ENCODE measurements around the gene RPL35. TPM values are rescaled to one million over a fixed set of nuclear protein-coding genes. Genes with fewer than 3 reads are reported as not detected.

RPL35 gene
- total RNA-seq: 1,000 to 10,000 TPM; 1,421 to 1,557 TPM

DNA sequence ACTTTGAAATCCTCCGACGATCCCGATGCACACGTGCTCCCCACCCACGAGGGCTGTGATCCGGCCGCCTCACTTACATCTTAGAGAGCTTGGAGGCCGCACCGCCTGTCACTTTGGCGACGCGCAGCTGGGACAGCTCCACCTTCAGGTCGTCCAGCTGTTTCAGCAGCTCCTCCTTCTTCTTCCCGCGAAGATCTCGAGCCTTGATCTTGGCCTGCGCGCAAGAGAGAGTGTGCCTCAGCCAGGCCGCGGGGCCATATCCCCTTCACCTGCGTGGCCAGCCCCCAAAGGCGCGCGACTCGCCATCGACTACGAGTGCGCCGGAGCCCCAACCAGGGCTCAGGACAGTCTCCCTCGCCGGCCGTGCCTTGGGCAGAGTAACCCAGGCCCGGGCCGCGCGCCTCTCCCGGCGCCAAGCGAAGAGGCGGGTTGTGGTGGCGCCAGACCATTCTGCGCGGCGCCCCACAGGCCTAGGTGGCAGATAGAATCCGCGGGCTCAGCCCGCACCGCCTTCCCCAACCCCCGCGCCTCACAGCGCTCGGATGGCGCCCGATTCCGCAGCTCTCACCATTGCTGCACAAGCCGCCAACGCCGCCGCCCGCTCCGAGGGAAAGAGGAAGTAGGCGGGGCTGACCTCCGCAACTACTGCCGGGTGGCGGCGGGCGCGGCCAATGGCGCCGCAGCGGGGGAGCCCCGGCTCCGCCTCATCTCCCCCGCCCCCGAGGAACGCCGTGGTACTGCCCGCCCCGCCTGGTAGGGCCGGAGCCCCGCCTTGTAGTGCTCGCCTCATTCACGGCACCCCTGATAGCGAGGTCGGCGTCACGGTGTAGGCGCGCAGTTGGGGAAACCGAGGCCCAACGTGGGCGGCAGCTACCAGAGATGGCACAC lies at the start of gene RPL35, which contains the start of gene ARPC5L:
Gene RPL35, minus strand, starts transcription at position 616 of the 888 bp plus-strand sequence. Its CDS starts 45 bp downstream, at position 571.
Gene ARPC5L, plus strand, starts transcription at position 789 of the 888 bp plus-strand sequence. CDS start 7,161 bp downstream, outside the sequence.
- Mint-ChIP-seq H3K36me3 (peaks cover 42% of the 10 kb centered on the region), H3K27ac (peak within 1 kb of the TSS; percentile 91)
- peak; percentile 97 for DNase-seq

DNA sequence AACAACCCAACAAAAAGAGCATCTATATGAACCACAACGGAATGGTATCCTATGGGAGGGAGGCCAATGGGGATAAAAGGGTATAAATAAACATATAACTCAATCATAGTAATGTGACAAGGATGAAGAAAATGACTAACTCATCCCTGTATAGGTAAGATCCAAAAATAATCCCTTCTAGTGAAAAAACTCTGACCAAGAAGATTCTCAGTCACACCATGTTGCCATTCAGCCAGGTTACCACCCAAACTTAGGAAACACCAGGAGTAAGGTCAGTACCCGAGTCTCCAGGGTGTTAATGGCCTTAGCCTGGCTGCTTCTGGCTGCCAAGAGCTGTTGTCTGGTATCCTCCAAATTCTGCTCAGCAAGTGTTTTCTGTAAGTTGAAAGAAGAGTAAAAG lies 46.3 kb upstream of the RPL35 start:
- Mint-ChIP-seq H3K27ac (no peak overlapping the region), H3K27me3 (no peaks in the 10 kb centered on the region), H3K4me3 (no peak overlapping the region), H3K36me3 (peaks cover 17% of the 10 kb centered on the region), H3K4me1 (no peaks in the 10 kb centered on the region), H3K9me3 (ENCODE audit: low read depth) (no peaks in the 10 kb centered on the region)
- no peak for DNase-seq
- CTCF ChIA-PET: no interaction called here
- ATAC-seq: no peak

More for the DNA sequence above, at the start of gene RPL35, which contains the start of gene ARPC5L:
- no peaks in the 10 kb centered on the region for H3K27me3 Mint-ChIP-seq
- peaks cover 41% of the 10 kb centered on the region for H3K4me1 Mint-ChIP-seq
- CTCF ChIA-PET: interaction anchor here (0.6 to 3.3 kb wide), 13 partner anchors 9 to 375 kb away, joined by 3 to 32 read pairs (median 6); partner anchors contain the start of genes GOLGA1, NR6A1, OLFML2A and WDR38
- peak within 1 kb of the TSS; percentile 81 for H3K4me3 Mint-ChIP-seq
- ATAC-seq: peak; percentile 97
- H3K9me3 Mint-ChIP-seq (ENCODE audit: low read depth): no peaks in the 10 kb centered on the region

DNA sequence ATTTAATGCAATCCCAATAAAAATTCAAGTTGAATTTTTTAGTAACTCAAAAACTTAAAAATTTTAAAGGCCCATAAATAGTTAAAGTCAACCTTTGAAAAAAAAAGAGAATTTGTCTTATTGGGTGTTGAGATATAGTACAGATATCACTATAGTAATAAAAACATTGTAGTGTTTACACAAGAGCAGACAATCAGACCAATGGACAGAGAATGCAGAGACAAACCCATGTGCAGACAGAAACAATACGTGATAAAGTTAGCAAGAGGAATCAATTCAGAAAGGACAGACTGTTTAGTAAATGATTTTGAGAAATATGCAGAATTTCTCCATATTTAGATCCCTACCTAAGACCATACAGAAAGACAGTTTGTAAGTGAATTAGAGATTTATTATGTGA lies 45.2 kb upstream of the RPL35 start:
- Mint-ChIP-seq H3K4me1 (no peaks in the 10 kb centered on the region), H3K36me3 (peaks cover 19% of the 10 kb centered on the region), H3K27me3 (no peaks in the 10 kb centered on the region), H3K9me3 (ENCODE audit: low read depth) (no peaks in the 10 kb centered on the region), H3K27ac (no peak overlapping the region), H3K4me3 (no peak overlapping the region)
- ATAC-seq: no peak
- CTCF ChIA-PET: no interaction called here
- no peak for DNase-seq

DNA sequence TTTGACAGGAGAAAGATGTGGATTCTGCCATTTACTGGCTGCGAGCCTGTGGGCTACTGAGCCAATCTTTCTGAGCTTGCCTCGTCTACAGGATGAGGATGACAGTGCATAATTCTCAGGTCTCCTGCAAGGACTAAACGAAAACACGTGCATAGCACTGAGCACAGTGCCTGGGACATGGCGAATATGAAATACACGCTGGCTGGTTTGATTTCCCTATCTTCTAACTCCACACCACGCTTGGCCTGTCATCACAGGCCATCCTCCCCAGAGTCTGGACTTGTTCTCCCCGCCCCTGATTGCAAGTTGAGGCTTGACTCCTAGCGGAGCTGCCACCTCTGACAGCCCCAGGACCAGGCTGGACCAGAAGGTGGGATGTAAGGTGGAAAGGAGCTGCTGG lies 38.1 kb upstream of the RPL35 start:
- Mint-ChIP-seq H3K9me3 (ENCODE audit: low read depth) (no peaks in the 10 kb centered on the region), H3K36me3 (peaks cover 22% of the 10 kb centered on the region), H3K27ac (no peak overlapping the region), H3K4me1 (no peaks in the 10 kb centered on the region), H3K27me3 (no peaks in the 10 kb centered on the region), H3K4me3 (no peak overlapping the region)
- DNase-seq: no peak
- ATAC-seq: no peak
- CTCF ChIA-PET: interaction anchor here (1.6 kb wide), 1 partner anchor 47 kb away, joined by 3 read pairs; the partner anchor contains the start of gene WDR38

DNA sequence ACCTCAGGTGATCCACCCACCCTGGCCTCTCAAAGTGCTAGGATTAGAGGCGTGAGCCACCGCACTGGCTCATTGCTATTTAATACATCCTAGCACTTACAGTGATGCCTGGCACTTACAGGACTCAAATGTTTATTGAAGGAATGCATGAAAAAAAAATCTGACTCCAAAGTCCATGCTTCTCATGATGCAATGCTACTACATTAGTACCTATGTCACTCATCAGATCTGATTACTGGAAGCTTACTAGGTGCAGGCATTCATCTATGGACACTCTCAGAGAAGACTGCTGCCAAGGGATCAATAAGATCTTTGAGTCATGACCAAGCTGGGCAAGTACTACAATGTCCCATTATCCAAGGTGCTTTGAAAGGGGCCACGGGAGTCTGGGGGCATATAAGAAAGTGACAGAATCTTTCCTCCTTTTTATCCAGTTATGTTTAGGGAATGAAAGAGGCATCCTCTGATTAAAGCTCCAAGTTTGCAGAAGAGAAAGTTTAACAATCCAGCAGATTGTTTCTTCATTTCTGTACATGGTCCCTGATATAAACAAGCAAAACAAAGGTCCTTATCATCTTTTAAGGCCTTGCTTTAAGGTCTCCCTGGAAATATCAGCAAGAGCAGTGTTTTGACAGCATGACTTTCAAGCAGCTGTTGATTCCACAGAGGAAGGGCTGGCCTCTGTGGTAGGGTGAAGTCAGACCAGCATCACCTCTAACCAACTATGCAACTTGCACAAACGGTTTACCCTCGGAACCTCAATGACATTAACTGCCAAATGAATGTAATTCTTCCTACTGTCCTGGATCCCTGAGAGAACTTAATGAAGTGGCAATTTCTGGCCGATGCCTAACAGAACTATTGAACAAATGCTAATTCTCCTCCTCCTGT lies 36.1 kb upstream of the RPL35 start:
- Mint-ChIP-seq H3K9me3 (ENCODE audit: low read depth) (no peaks in the 10 kb centered on the region), H3K36me3 (peaks cover 18% of the 10 kb centered on the region), H3K27ac (no peak overlapping the region), H3K27me3 (no peaks in the 10 kb centered on the region), H3K4me3 (no peak overlapping the region), H3K4me1 (no peaks in the 10 kb centered on the region)
- CTCF ChIA-PET: interaction anchor here (0.7 kb wide), 1 partner anchor 45 kb away, joined by 3 read pairs; the partner anchor contains the start of gene WDR38
- ATAC-seq (no peak), DNase-seq (no peak)

DNA sequence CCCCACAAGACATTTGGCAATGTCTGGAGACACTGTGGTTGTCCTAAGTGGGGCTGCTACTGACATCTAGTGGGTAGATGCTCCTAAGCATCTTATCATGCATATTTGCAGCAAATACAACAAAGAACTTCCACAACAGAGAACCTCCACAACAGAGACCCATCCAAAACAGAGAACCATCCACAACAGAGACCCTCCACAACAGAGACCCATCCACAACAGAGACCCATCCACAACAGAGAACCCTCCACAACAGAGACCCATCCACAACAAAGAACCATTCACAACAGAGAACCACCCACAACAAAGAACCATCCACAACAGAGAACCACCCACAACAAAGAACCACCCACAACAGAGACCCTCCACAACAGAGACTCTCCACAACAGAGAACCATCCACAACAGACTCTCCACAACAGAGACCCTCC lies 33.0 kb upstream of the RPL35 start:
- DNase-seq (peak; percentile 66), ATAC-seq (peak; percentile 83)
- H3K27ac Mint-ChIP-seq: no peak overlapping the region
- H3K36me3 Mint-ChIP-seq: peaks cover 17% of the 10 kb centered on the region
- H3K9me3 Mint-ChIP-seq (ENCODE audit: low read depth): no peaks in the 10 kb centered on the region
- H3K4me3 Mint-ChIP-seq: no peak overlapping the region
- CTCF ChIA-PET: interaction anchor here (1.3 to 2.7 kb wide), 3 partner anchors 24 to 122 kb away, joined by 8 to 24 read pairs (median 18); partner anchors contain the start of genes NR6A1 and WDR38
- H3K4me1 Mint-ChIP-seq: no peaks in the 10 kb centered on the region
- H3K27me3 Mint-ChIP-seq: no peaks in the 10 kb centered on the region

DNA sequence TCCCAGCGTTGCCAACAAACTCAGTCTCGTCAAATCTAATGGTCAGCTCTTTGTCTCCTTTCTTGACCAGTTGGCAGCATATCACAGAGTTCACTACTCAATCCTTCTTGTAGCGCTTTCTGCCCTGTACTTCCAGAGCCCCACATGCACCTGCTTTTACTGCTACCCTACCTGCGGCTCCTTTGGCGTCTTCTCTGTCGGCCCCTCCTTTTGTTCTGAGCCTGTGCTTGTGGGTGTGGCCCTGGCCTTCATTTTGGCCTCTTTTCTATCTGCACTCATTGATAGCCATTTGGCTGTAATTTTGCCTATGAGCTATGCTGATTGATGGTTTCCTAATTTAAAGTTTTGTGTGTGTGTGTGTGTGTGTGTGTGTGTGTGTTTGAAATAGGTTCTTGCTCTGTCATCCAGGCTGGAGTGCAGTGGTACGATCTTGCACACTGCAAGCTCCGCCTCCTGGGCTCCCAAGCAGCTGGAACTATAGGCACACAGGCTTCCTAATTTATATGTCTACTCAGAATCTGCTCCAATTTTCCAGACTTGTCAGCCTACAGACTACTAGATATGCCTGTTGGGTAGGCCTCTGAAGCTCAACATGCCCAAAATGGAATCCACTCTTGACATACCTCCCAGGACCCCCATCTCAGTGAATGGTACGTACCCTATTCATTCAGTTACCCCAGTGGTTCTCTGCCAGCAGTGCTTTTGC lies 32.4 kb upstream of the RPL35 start:
- no peaks in the 10 kb centered on the region for H3K9me3 Mint-ChIP-seq (ENCODE audit: low read depth)
- CTCF ChIA-PET: interaction anchor here (0.8 to 2.7 kb wide), 8 partner anchors 21 to 250 kb away, joined by 3 to 24 read pairs (median 6); partner anchors contain the start of genes NR6A1 and WDR38
- H3K36me3 Mint-ChIP-seq: peaks cover 16% of the 10 kb centered on the region
- no peaks in the 10 kb centered on the region for H3K4me1 Mint-ChIP-seq
- H3K4me3 Mint-ChIP-seq: no peak overlapping the region
- H3K27me3 Mint-ChIP-seq: no peaks in the 10 kb centered on the region
- DNase-seq (no peak), ATAC-seq (no peak)
- no peak overlapping the region for H3K27ac Mint-ChIP-seq

DNA sequence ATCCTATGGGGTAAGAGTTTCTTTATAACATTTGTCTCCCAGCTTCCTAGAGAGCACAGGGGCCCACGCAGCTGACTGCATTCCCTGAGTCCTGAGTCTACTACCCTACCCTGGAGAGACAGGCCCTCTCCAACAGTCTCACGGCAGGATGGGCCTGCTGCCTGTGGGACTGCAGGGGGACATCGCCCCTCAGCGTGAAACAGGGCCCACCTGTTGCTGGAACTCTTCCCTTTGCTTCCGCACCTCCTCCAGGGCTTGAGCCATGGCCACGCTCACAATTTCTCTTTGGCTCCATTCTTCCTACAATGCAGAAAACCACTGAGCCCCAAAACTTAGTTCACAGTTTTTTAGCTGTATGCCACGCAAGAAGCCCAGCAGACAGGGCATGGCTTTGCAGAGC lies 28.4 kb upstream of the RPL35 start:
- Mint-ChIP-seq H3K36me3 (peaks cover 15% of the 10 kb centered on the region), H3K9me3 (ENCODE audit: low read depth) (no peaks in the 10 kb centered on the region), H3K27me3 (no peaks in the 10 kb centered on the region), H3K27ac (no peak overlapping the region), H3K4me3 (no peak overlapping the region), H3K4me1 (no peaks in the 10 kb centered on the region)
- DNase-seq: no peak
- CTCF ChIA-PET: interaction anchor here (2.2 kb wide), 1 partner anchor 38 kb away, joined by 6 read pairs; the partner anchor contains the start of gene WDR38
- no peak for ATAC-seq

DNA sequence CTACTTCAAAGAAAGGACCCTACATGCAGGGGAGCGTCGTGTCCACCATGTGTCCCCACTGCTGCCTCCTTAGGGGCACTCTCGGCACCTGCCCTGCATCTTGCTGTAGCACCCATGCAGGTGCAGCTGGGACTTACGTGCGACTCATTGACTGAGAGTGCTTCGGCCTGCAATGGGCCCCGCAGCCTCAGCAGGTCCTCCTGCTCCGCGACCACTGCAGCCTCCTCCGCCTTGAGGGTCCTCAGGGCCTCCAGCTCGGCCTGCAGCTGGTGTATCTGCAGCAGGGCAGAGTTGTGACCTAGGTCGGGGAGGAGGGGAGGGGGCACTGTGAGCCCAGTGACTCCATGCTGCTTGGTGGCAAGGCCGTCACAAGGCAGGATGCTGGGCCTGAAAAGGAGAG lies 27.2 kb upstream of the RPL35 start:
- Mint-ChIP-seq H3K27ac (no peak overlapping the region), H3K9me3 (ENCODE audit: low read depth) (no peaks in the 10 kb centered on the region), H3K27me3 (no peaks in the 10 kb centered on the region), H3K4me1 (no peaks in the 10 kb centered on the region), H3K4me3 (no peak overlapping the region), H3K36me3 (peaks cover 19% of the 10 kb centered on the region)
- no peak for ATAC-seq
- DNase-seq: no peak
- CTCF ChIA-PET: interaction anchor here (2.2 kb wide), 1 partner anchor 36 kb away, joined by 6 read pairs; the partner anchor contains the start of gene WDR38

DNA sequence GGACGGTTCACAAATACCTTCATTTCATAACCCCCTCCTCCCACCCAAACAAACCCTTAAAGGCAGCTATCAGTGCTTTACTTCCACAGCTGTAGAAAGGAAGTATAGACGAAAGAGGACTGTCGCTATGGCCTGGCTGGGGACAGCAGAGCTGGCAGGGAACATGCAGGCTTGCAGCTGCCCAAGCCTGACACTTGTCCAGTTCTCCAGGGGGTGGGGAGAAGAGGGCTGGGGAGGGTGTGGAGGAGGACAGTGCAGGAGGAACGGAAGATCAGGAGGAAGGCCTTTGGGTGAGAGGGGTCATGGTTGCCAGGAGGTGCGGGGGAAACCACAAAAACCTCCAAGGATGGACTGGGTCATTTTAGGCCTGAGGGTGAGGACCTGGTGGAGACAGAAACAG lies 26.1 kb upstream of the RPL35 start:
- peaks cover 16% of the 10 kb centered on the region for H3K36me3 Mint-ChIP-seq
- H3K27me3 Mint-ChIP-seq: no peaks in the 10 kb centered on the region
- no peak for DNase-seq
- H3K4me1 Mint-ChIP-seq: no peaks in the 10 kb centered on the region
- CTCF ChIA-PET: no interaction called here
- no peaks in the 10 kb centered on the region for H3K9me3 Mint-ChIP-seq (ENCODE audit: low read depth)
- no peak for ATAC-seq
- no peak overlapping the region for H3K27ac Mint-ChIP-seq
- H3K4me3 Mint-ChIP-seq: no peak overlapping the region

DNA sequence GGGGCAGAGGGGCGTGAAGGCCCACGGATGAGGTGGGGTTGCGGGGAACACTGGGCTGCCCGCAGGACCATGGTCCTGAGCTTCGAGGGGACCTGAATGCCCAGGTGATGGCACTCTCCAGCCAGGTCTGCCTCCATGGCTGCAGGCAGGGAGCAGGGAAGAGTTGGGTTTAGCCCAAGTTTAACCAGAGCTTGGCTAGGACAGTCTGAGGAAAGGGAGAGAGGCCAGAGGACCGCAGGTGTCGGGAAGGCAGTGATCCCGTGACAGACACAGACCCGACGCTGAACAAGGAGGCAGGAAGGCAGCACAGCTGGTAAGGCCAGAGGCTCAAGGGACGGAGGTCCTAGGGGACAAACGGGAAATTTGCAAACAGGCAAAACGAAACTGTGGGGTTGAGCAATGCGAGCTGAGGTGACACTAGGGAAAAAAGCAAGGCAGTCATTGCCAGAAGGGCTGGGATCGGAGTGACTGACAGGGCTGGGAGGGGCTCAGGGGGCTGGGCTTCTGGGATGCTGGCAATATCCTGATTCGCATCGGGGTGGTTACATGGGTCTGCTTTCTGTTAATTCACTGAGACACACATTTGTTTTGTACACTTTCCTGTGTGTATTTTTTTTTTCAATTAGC lies 25.2 kb upstream of the RPL35 start:
- ATAC-seq (no peak), DNase-seq (no peak)
- H3K27ac Mint-ChIP-seq: no peak overlapping the region
- CTCF ChIA-PET: interaction anchor here (0.9 to 1.8 kb wide), 2 partner anchors 34 to 256 kb away, joined by 3 to 5 read pairs; partner anchors contain the start of genes SCAI and WDR38
- no peaks in the 10 kb centered on the region for H3K27me3 Mint-ChIP-seq
- peaks cover 15% of the 10 kb centered on the region for H3K36me3 Mint-ChIP-seq
- H3K4me1 Mint-ChIP-seq: no peaks in the 10 kb centered on the region
- H3K4me3 Mint-ChIP-seq: no peak overlapping the region
- no peaks in the 10 kb centered on the region for H3K9me3 Mint-ChIP-seq (ENCODE audit: low read depth)

DNA sequence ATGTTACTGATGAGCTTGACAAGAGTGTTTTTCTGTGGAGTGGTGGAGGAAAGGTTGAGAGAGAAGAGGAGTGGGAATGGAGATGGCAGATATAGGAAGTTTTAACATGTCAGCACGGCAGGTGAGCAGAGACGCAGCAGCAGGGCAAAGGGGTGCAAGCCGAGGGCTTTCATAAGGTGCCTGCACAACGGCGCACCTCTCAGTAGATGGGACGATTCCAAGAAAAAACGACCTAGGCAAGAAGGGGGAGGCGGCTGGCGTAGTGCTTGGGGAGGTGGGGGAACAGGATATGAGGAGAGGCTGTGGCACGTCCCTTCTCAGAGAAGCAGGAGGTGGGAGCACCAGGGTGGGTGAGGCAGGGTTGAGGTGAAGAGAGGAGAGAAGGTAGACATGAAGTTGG lies 24.7 kb upstream of the RPL35 start:
- ATAC-seq (no peak), DNase-seq (no peak)
- Mint-ChIP-seq H3K27ac (no peak overlapping the region), H3K36me3 (peaks cover 15% of the 10 kb centered on the region), H3K4me3 (no peak overlapping the region), H3K4me1 (no peaks in the 10 kb centered on the region), H3K27me3 (no peaks in the 10 kb centered on the region), H3K9me3 (ENCODE audit: low read depth) (no peaks in the 10 kb centered on the region)
- CTCF ChIA-PET: interaction anchor here (0.9 to 1.8 kb wide), 3 partner anchors 24 to 257 kb away, joined by 3 to 5 read pairs (median 3); partner anchors contain the start of genes ARPC5L, SCAI and WDR38
